Prostate gland (tissue), 2 donors: ENCODE data around the gene IKZF1. TPM values are rescaled to one million over a fixed set of nuclear protein-coding genes. Genes with fewer than 3 reads are reported as not detected.
A peak's percentile ranks its signal among the peaks of the same experiment; 100 is the strongest.

Experiments used
- DNase-seq: peaks from one replicate; pipeline ENCODE4 v3.0.0-alpha.2; 2019; ENCODE audit warnings: low spot score
- H3K27ac ChIP-seq, 2 donors: fragments of 200-600 bp; sonication (generic); 2 replicates each; pipeline ENCODE4 v1.5.1; 2017 to 2019
- H3K27me3 ChIP-seq: fragments of 200-600 bp; sonication (generic); replicated peaks from 2 replicates; pipeline ENCODE4 v1.5.1; 2019; ENCODE audit not compliant: insufficient read depth
- H3K36me3 ChIP-seq, 2 donors: fragments of 200-600 bp; sonication (generic); 1 replicate in 1 of 2; 2 replicates in 1 of 2; pipeline versions ENCODE4 v1.5.1 to v1.8.1; 2017 to 2019
- H3K4me1 ChIP-seq: fragments of 200-600 bp; sonication (generic); replicated peaks from 2 replicates; pipeline ENCODE4 v1.5.1; 2019
- H3K4me3 ChIP-seq, 2 donors: fragments of 200-600 bp; sonication (generic); 2 replicates each; pipeline ENCODE4 v1.5.1; 2017 to 2019
- H3K9me3 ChIP-seq: fragments of 200-600 bp; sonication (generic); 2 replicates; pipeline ENCODE4 v1.5.1; 2017
- CTCF ChIP-seq, 4 experiments: fragments of 200-600 bp in 2 of 4; fragments of 450-650 bp in 2 of 4; sonication (generic) in 2 of 4; IDR thresholded peaks; 1 replicate in 3 of 4; 2 replicates in 1 of 4; pipeline ENCODE4 v1.5.1; 2016 to 2019; ENCODE audit warnings: antibody characterized with exemption in 4 of 4, mild to moderate bottlenecking in 2 of 4, moderate library complexity in 2 of 4
- POLR2A ChIP-seq: fragments of 450-650 bp; IDR thresholded peaks from one replicate; pipeline ENCODE4 v1.6.1; 2016; ENCODE audit warnings: antibody characterized with exemption, mild to moderate bottlenecking
- POLR2AphosphoS5 ChIP-seq: sonication (generic); formaldehyde crosslinking; IDR thresholded peaks from one replicate; pipeline ENCODE4 v1.6.1; 2017; ENCODE audit warnings: antibody characterized with exemption
- WGBS: methylation state at CpG from one replicate; pipeline ENCODE4 v1.1.5; 2018; 5-methylcytosine and 5-hydroxymethylcytosine counted together
- intact Hi-C: fragments of 100-400 bp; cut with DNase I; formaldehyde crosslinking; loops from one replicate; pipeline ENCODE4 v1.14.2; 2022
- total RNA-seq, 2 donors: library from RNA; depleted of rRNA; stranded (reverse); fragments of >200 nt; gene quantifications; one replicate each; pipeline ENCODE4 v1.1.0, GENCODE V29; 2016

IKZF1 gene
- total RNA-seq, 2 donors from 2014 or later = 2.7 to 7.7 TPM

- no peak overlapping the region for H3K27ac ChIP-seq
- WGBS = 73% methylated on average over 4 of the region's 4 CpGs
- H3K9me3 ChIP-seq = no peaks in the 10 kb centered on the region
- DNase-seq = no peak
- no peaks in the 10 kb centered on the region for H3K27me3 ChIP-seq
- H3K4me3 ChIP-seq = no peak overlapping the region
- H3K36me3 ChIP-seq = no peaks in the 10 kb centered on the region
- intact Hi-C loops = loop anchor here (10.0 kb wide), 1 partner anchor 268 kb away; no protein-coding TSS in a partner anchor
- H3K4me1 ChIP-seq = no peaks in the 10 kb centered on the region
- TF ChIP-seq POLR2A (no peak), POLR2AphosphoS5 (no peak), CTCF (IDR thresholded peaks at IDR 0.05) (no peak)
These were observed 108.5 kb downstream of the IKZF1 start for GRCh38 chr7:50412973-50413372.

GRCh38 chr7:50413561-50413960, 109.0 kb downstream of the IKZF1 start:
- Histone ChIP-seq H3K27ac (no peak overlapping the region), H3K4me3 (no peak overlapping the region), H3K4me1 (no peaks in the 10 kb centered on the region), H3K27me3 (no peaks in the 10 kb centered on the region), H3K9me3 (no peaks in the 10 kb centered on the region), H3K36me3 (no peaks in the 10 kb centered on the region)
- no peak for TF ChIP-seq POLR2A
- no peak for TF ChIP-seq CTCF (IDR thresholded peaks at IDR 0.05)
- no peak for TF ChIP-seq POLR2AphosphoS5
- intact Hi-C loops = loop anchor here (10.0 kb wide), 1 partner anchor 269 kb away; no protein-coding TSS in a partner anchor
- WGBS = 92% methylated on average over 7 of the region's 7 CpGs
- DNase-seq = no peak

GRCh38 chr7:50415844-50416364, 111.4 kb downstream of the IKZF1 start:
- no peak for DNase-seq
- Histone ChIP-seq H3K4me3 (no peak overlapping the region), H3K27me3 (no peaks in the 10 kb centered on the region), H3K4me1 (no peaks in the 10 kb centered on the region), H3K27ac (no peak overlapping the region), H3K36me3 (no peaks in the 10 kb centered on the region), H3K9me3 (no peaks in the 10 kb centered on the region)
- WGBS = 72% methylated on average over 6 of the region's 6 CpGs
- TF ChIP-seq POLR2A (no peak), POLR2AphosphoS5 (no peak), CTCF (IDR thresholded peaks at IDR 0.05) (no peak)
- intact Hi-C loops = loop anchor here (10.0 kb wide), 1 partner anchor 271 kb away; no protein-coding TSS in a partner anchor

GRCh38 chr7:50416527-50417182, 112.1 kb downstream of the IKZF1 start:
- Histone ChIP-seq H3K36me3 (no peaks in the 10 kb centered on the region), H3K4me1 (no peaks in the 10 kb centered on the region), H3K27me3 (no peaks in the 10 kb centered on the region), H3K27ac (no peak overlapping the region), H3K9me3 (no peaks in the 10 kb centered on the region), H3K4me3 (no peak overlapping the region)
- no peak for TF ChIP-seq POLR2AphosphoS5
- TF ChIP-seq CTCF (IDR thresholded peaks at IDR 0.05) = no peak
- no peak for TF ChIP-seq POLR2A
- 57% methylated on average over 7 of the region's 7 CpGs for WGBS
- intact Hi-C loops = loop anchor here (10.0 kb wide), 1 partner anchor 272 kb away; no protein-coding TSS in a partner anchor
- no peak for DNase-seq

- TF ChIP-seq POLR2A (no peak), POLR2AphosphoS5 (no peak), CTCF (IDR thresholded peaks at IDR 0.05) (peak; percentile 40 to 83 (median 64))
- WGBS = 3% methylated on average over 4 of the region's 4 CpGs
- peak; percentile 53 for DNase-seq
- Histone ChIP-seq H3K4me1 (no peaks in the 10 kb centered on the region), H3K4me3 (no peak overlapping the region), H3K9me3 (no peaks in the 10 kb centered on the region), H3K36me3 (no peaks in the 10 kb centered on the region), H3K27ac (no peak overlapping the region), H3K27me3 (no peaks in the 10 kb centered on the region)
- intact Hi-C loops = loop anchor here (10.0 kb wide), 1 partner anchor 273 kb away; no protein-coding TSS in a partner anchor
These were observed 113.6 kb downstream of the IKZF1 start for GRCh38 chr7:50418086-50418515.
